Neural cell (in vitro differentiated cells): Measurements from ENCODE around the gene NEK5. TPM values are rescaled to one million over a fixed set of nuclear protein-coding genes. Genes with fewer than 3 reads are reported as not detected.

Source experiments
- H2AFZ ChIP-seq: fragments of 200-600, 300-800 bp; sonication (generic), shearing (Covaris generic); 2 replicates; pipeline ENCODE4 v1.6.0; 2014; ENCODE audit warnings: low read depth, mild to moderate bottlenecking, antibody characterized with exemption, low read length, moderate library complexity
- H3F3A ChIP-seq: fragments of 200-600 bp; shearing (Covaris generic); 2 replicates; pipeline ENCODE4 v1.6.1; 2016; ENCODE audit warnings: mild to moderate bottlenecking, moderate library complexity, mixed read lengths, antibody characterized with exemption, low read length; ENCODE audit not compliant: insufficient read depth, poor library complexity, severe bottlenecking
- H3K27ac ChIP-seq: fragments of 200-600, 300-800 bp; sonication (generic), shearing (Covaris generic); 2 replicates; pipeline ENCODE4 v1.5.1; 2014; ENCODE audit warnings: mild to moderate bottlenecking, low read length, moderate library complexity
- H3K27me3 ChIP-seq: fragments of 300-800, 200-600 bp; sonication (generic), shearing (Covaris generic); 2 replicates; pipeline ENCODE4 v1.6.0; 2014; ENCODE audit warnings: mild to moderate bottlenecking, low read depth, low read length, moderate library complexity; ENCODE audit not compliant: insufficient read depth
- H3K36me3 ChIP-seq: fragments of 300-800, 200-600 bp; sonication (generic), shearing (Covaris generic); 2 replicates; pipeline ENCODE4 v1.5.1; 2014; ENCODE audit warnings: mild to moderate bottlenecking, antibody characterized with exemption, low read length, moderate library complexity; ENCODE audit not compliant: insufficient read depth
- H3K4me2 ChIP-seq: fragments of 300-800, 200-600 bp; sonication (generic), shearing (Covaris generic); 2 replicates; pipeline ENCODE4 v1.6.0; 2014; ENCODE audit warnings: mild to moderate bottlenecking, low read length
- H3K4me3 ChIP-seq: fragments of 300-800, 200-600 bp; sonication (generic), shearing (Covaris generic); 2 replicates; pipeline ENCODE4 v1.5.1; 2014; ENCODE audit warnings: mild to moderate bottlenecking, low read length, moderate library complexity
- H3K79me2 ChIP-seq: fragments of 200-600 bp; shearing (Covaris generic); replicated peaks from 2 replicates; pipeline ENCODE4 v1.6.0; 2014; ENCODE audit warnings: mild to moderate bottlenecking, low read length, moderate library complexity; ENCODE audit not compliant: insufficient read depth
- H3K9ac ChIP-seq: fragments of 300-800, 200-600 bp; sonication (generic), shearing (Covaris generic); 2 replicates; pipeline ENCODE4 v1.6.1; 2016; ENCODE audit warnings: mild to moderate bottlenecking, low read length, mixed read lengths
- H3K9me2 ChIP-seq: fragments of 200-600 bp; shearing (Covaris generic); 2 replicates; pipeline ENCODE4 v1.6.1; 2016; ENCODE audit warnings: mild to moderate bottlenecking, low read length, mixed read lengths; ENCODE audit not compliant: insufficient read depth
- H3K9me3 ChIP-seq: fragments of 200-600, 300-800 bp; sonication (generic), shearing (Covaris generic); 2 replicates; pipeline ENCODE4 v1.6.1; 2016; ENCODE audit warnings: mild to moderate bottlenecking, mixed run types, low read length, moderate library complexity, mixed read lengths
- H4K20me1 ChIP-seq: fragments of 200-600 bp; shearing (Covaris generic); 2 replicates; pipeline ENCODE4 v1.6.1; 2016; ENCODE audit warnings: mild to moderate bottlenecking, mixed run types; ENCODE audit not compliant: insufficient read depth
- EP300 ChIP-seq: fragments of 450-650 bp; conservative IDR thresholded peaks from 2 replicates; pipeline ENCODE4 v1.6.1; 2014; ENCODE audit warnings: antibody characterized with exemption, mild to moderate bottlenecking, moderate library complexity; ENCODE audit not compliant: poor library complexity, severe bottlenecking
- EZH2 ChIP-seq: fragments of 200-600, 300-800 bp; shearing (Covaris generic), sonication (generic); IDR thresholded peaks from 2 replicates; pipeline ENCODE4 v1.6.1; 2014; ENCODE audit warnings: antibody characterized with exemption, low read length, borderline replicate concordance, mild to moderate bottlenecking; ENCODE audit not compliant: insufficient read depth, poor library complexity, severe bottlenecking
- MXI1 ChIP-seq: fragments of 450-650 bp; conservative IDR thresholded peaks from 2 replicates; pipeline ENCODE4 v1.6.1; 2014; ENCODE audit warnings: antibody characterized with exemption, mild to moderate bottlenecking; ENCODE audit not compliant: poor library complexity, severe bottlenecking
- POLR2AphosphoS5 ChIP-seq: IDR thresholded peaks from 2 replicates; pipeline ENCODE4 v1.6.1; 2012
- RAD21 ChIP-seq: fragments of 450-650 bp; conservative IDR thresholded peaks from 2 replicates; pipeline ENCODE4 v1.6.1; 2014; ENCODE audit warnings: antibody characterized with exemption, mild to moderate bottlenecking, moderate library complexity
- SMC3 ChIP-seq: fragments of 450-650 bp; conservative IDR thresholded peaks from 2 replicates; pipeline ENCODE4 v1.6.1; 2014; ENCODE audit warnings: antibody characterized with exemption, mild to moderate bottlenecking, moderate library complexity; ENCODE audit not compliant: poor library complexity
- TAF1 ChIP-seq: IDR thresholded peaks from 2 replicates; pipeline ENCODE4 v1.6.1; 2012; ENCODE audit warnings: low read depth
- polyA plus RNA-seq: library from polyadenylated mRNA; depleted of rRNA; stranded (reverse); fragments of >200 nt; gene quantifications from 2 replicates; pipeline ENCODE4 v1.2.3, GENCODE V29; 2014
- TF ChIP-seq, protein P1 (sequence below): IDR thresholded peaks from 2 replicates; pipeline ENCODE4 v1.6.1; 2012; ENCODE audit warnings: borderline replicate concordance
- TF ChIP-seq, protein P2 (sequence below): fragments of 450-650 bp; IDR thresholded peaks from 2 replicates; pipeline ENCODE4 v1.5.1; 2014; ENCODE audit warnings: antibody characterized with exemption, mild to moderate bottlenecking, moderate library complexity; ENCODE audit not compliant: poor library complexity, severe bottlenecking

Gene NEK5
- polyA plus RNA-seq, 1 donor from 2014 or later = 0.43 TPM

DNA sequence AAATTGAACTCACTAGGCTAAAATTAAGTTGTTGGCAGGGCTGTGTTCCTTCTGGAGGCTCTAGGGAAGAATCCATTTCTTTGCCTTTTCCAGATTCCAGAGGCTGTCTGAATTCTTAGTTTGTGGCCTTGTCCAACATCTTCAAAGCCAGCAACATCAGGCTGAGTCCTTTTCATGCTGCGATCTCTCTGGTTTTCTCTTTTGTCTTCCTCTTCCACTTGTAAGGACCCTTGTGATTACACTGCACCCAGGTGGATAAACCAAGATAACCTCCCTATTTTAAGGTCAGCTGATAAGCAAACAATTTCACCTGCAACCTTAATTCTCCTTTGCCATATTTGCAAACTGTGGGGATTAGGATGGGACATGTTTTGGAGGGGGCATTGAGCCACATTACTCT, 92.8 kb downstream of the NEK5 start:
- Histone ChIP-seq H3F3A (no peaks in the 10 kb centered on the region), H3K4me2 (no peak overlapping the region), H4K20me1 (no peaks in the 10 kb centered on the region), H3K9me2 (no peaks in the 10 kb centered on the region), H3K9ac (no peak overlapping the region), H3K36me3 (no peaks in the 10 kb centered on the region), H3K9me3 (no peaks in the 10 kb centered on the region), H3K79me2 (no peaks in the 10 kb centered on the region), H2AFZ (no peak overlapping the region), H3K27ac (no peak overlapping the region), H3K4me3 (no peak overlapping the region), H3K27me3 (no peaks in the 10 kb centered on the region)
- TF ChIP-seq TAF1 (no peak), POLR2AphosphoS5 (no peak), EZH2 (no peak), EP300 (no peak), SMC3 (no peak), MXI1 (no peak), RAD21 (no peak)
- TF ChIP-seq, protein P1, sequence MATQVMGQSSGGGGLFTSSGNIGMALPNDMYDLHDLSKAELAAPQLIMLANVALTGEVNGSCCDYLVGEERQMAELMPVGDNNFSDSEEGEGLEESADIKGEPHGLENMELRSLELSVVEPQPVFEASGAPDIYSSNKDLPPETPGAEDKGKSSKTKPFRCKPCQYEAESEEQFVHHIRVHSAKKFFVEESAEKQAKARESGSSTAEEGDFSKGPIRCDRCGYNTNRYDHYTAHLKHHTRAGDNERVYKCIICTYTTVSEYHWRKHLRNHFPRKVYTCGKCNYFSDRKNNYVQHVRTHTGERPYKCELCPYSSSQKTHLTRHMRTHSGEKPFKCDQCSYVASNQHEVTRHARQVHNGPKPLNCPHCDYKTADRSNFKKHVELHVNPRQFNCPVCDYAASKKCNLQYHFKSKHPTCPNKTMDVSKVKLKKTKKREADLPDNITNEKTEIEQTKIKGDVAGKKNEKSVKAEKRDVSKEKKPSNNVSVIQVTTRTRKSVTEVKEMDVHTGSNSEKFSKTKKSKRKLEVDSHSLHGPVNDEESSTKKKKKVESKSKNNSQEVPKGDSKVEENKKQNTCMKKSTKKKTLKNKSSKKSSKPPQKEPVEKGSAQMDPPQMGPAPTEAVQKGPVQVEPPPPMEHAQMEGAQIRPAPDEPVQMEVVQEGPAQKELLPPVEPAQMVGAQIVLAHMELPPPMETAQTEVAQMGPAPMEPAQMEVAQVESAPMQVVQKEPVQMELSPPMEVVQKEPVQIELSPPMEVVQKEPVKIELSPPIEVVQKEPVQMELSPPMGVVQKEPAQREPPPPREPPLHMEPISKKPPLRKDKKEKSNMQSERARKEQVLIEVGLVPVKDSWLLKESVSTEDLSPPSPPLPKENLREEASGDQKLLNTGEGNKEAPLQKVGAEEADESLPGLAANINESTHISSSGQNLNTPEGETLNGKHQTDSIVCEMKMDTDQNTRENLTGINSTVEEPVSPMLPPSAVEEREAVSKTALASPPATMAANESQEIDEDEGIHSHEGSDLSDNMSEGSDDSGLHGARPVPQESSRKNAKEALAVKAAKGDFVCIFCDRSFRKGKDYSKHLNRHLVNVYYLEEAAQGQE = no peak
- TF ChIP-seq, protein P2, sequence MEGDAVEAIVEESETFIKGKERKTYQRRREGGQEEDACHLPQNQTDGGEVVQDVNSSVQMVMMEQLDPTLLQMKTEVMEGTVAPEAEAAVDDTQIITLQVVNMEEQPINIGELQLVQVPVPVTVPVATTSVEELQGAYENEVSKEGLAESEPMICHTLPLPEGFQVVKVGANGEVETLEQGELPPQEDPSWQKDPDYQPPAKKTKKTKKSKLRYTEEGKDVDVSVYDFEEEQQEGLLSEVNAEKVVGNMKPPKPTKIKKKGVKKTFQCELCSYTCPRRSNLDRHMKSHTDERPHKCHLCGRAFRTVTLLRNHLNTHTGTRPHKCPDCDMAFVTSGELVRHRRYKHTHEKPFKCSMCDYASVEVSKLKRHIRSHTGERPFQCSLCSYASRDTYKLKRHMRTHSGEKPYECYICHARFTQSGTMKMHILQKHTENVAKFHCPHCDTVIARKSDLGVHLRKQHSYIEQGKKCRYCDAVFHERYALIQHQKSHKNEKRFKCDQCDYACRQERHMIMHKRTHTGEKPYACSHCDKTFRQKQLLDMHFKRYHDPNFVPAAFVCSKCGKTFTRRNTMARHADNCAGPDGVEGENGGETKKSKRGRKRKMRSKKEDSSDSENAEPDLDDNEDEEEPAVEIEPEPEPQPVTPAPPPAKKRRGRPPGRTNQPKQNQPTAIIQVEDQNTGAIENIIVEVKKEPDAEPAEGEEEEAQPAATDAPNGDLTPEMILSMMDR = no peak

DNA sequence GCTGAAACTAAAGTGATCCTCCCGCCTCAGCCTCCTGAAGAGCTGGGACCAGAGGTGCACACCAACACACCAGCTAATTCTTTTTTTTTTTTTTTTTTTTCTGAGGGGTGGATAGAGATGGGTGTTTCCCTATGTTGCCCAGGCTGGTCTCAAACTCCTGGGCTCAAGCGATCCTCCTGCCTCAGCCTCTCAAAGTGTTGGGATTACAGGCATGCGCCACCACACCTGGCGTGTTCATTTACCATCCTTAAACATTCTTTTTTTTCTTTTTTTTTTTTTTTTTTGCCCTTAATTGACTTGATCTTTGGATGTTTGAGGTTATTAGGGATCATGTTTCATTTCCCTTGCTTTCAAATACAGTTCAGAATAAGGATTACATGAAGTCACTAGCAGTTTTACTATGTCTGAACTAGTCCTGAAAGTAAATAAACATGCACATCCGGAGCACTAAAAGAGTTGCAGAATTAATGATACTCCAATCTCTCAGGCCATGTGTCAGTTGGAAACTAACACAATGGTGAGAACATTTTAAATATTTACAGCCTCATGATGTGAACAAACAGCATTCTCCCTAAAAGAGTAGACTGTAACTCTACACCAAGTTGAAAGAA, 94.2 kb downstream of the NEK5 start:
- H3K27me3 ChIP-seq = no peaks in the 10 kb centered on the region
- TF ChIP-seq MXI1 (no peak), SMC3 (no peak), TAF1 (no peak), POLR2AphosphoS5 (no peak), EP300 (no peak), RAD21 (no peak), EZH2 (no peak)
- TF ChIP-seq, protein P2 = no peak
- TF ChIP-seq, protein P1 = no peak
- no peak overlapping the region for H3K9ac ChIP-seq
- no peaks in the 10 kb centered on the region for H3F3A ChIP-seq
- no peaks in the 10 kb centered on the region for H3K36me3 ChIP-seq
- H3K9me2 ChIP-seq = no peaks in the 10 kb centered on the region
- no peaks in the 10 kb centered on the region for H3K79me2 ChIP-seq
- H4K20me1 ChIP-seq = no peaks in the 10 kb centered on the region
- H3K4me2 ChIP-seq = no peak overlapping the region
- no peak overlapping the region for H2AFZ ChIP-seq
- H3K4me3 ChIP-seq = no peak overlapping the region
- H3K27ac ChIP-seq = no peak overlapping the region
- H3K9me3 ChIP-seq = no peaks in the 10 kb centered on the region
